ENCODE measurements around the gene PCP2.
"Not testable (repeated sequence)": the region's sequence is repeated elsewhere in the genome, so short reads cannot be mapped to it uniquely, and the experiment has no call there.

The PCP2 gene

DNA sequence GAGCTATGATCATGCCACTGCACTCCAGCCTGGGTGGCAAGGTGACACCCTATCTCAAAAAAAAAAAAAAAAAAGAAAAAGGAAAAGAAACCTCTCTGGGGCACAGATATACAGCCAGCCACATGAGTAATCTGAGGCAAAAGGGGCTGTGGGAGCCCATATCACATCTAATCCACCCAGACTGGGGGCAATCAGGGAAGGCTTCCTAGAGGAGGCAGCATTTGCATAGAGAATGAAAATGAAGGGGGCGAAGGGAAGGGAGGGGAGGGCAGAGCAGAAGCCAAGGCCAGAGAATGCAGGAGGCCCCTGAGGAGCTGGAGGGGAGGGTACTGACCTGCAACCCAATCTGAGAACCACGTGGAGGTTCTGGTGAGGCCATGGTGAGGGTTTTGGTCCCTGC lies 16.6 kb upstream of the PCP2 start:
- TF ChIP-seq, protein P1, sequence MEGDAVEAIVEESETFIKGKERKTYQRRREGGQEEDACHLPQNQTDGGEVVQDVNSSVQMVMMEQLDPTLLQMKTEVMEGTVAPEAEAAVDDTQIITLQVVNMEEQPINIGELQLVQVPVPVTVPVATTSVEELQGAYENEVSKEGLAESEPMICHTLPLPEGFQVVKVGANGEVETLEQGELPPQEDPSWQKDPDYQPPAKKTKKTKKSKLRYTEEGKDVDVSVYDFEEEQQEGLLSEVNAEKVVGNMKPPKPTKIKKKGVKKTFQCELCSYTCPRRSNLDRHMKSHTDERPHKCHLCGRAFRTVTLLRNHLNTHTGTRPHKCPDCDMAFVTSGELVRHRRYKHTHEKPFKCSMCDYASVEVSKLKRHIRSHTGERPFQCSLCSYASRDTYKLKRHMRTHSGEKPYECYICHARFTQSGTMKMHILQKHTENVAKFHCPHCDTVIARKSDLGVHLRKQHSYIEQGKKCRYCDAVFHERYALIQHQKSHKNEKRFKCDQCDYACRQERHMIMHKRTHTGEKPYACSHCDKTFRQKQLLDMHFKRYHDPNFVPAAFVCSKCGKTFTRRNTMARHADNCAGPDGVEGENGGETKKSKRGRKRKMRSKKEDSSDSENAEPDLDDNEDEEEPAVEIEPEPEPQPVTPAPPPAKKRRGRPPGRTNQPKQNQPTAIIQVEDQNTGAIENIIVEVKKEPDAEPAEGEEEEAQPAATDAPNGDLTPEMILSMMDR (IDR thresholded peaks at IDR 0.05; ENCODE audit: borderline replicate concordance, insufficient read depth, low read depth, low read length), result no peak

GRCh38 chr19:7648265-7649014 lies 14.9 kb upstream of the PCP2 start:
- H3K4me3 ChIP-seq (ENCODE audit: low read depth, low read length), result no peak overlapping the region
- TF ChIP-seq, protein P1 (IDR thresholded peaks at IDR 0.05; ENCODE audit: borderline replicate concordance, insufficient read depth, low read depth, low read length), result no peak

More for the DNA sequence above, 16.6 kb upstream of the PCP2 start:
- no peak overlapping the region for H3K4me3 ChIP-seq (ENCODE audit: low read depth, low read length)

DNA sequence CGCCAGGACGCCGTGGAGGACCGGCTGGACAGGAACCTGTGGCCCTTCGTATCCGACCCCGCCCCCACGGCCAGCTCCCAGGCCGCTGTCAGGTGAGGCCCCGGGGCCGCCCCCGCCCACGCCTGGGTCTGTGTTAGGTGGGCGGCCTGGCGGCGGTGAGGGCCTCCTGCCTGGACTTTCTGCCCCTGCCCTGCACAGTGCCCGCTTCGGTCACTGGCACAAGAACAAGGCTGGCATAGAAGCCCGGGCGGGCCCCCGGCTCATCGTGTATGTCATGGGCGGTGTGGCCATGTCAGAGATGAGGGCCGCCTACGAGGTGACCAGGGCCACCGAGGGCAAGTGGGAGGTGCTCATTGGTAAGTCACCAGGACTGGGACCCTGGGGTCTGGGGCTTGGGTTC lies 13.6 kb upstream of the PCP2 start:
- H3K4me3 ChIP-seq (ENCODE audit: low read depth, low read length), result no peak overlapping the region
- TF ChIP-seq, protein P1 (IDR thresholded peaks at IDR 0.05; ENCODE audit: borderline replicate concordance, insufficient read depth, low read depth, low read length), result no peak

- H3K4me3 ChIP-seq (ENCODE audit: low read depth, low read length), result no peak overlapping the region
Measured at GRCh38 chr19:7646426-7646700, 12.8 kb upstream of the PCP2 start.

DNA sequence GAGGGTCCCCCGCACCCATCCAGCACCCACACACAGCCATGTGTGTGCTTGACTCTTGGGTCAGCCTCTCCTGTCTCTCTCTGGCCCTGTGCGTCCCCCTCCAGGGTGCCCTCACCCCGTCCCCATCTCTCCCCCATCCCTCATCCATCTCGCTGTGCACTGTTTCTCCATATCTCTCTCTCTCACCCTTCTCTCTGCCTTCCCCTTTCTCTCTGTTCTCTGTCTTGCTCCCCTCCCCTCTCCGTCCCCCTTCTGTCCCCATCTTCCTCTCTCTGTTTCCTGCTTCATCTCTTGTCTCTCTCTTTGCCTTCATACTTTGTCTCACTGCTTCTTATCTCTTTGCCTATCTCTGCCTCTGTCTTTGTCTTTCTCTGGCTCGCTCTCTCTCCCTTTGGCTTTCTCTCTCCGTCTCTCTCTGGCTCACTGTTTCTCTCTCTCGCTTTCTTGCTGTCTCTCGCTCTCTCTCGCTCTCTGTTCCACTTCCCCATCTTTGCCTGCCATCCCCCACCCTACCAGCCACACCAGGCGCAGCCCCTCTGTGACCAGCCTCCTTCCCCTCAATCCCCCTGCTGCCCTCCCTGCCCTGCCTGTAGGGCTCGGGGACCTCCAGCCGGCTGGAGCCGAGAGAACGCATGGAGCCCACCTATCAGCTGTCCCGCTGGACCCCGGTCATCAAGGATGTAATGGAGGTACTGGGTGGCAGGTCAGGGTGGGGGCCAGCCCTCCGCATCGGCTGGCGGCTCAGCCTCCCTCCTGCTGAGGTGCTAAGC lies 12.3 kb upstream of the PCP2 start:
- TF ChIP-seq, protein P1 (IDR thresholded peaks at IDR 0.05; ENCODE audit: borderline replicate concordance, insufficient read depth, low read depth, low read length), result no peak

More at GRCh38 chr19:7646426-7646700, 12.8 kb upstream of the PCP2 start:
- TF ChIP-seq, protein P1 (IDR thresholded peaks at IDR 0.05; ENCODE audit: borderline replicate concordance, insufficient read depth, low read depth, low read length), result no peak

DNA sequence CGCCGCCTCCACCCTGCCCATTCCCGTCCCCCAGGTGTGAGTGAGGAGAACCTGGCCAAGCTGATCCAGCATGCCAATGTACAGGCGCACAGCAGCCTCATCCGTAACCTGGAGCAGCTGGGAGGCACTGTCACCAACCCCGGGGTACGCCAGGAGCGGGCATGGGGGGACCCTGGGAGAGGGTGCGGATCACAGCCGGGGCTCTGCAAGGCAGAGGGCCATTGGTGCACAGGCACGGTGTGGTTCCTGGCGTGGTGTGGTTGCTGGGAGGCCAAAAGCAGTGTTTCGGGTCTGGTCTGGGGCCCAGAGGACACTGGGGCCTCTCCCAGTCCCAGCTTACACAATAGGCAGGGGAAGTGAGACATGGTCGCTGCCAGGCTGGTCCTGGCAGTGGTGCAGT lies 11.6 kb upstream of the PCP2 start:
- H3K4me3 ChIP-seq (ENCODE audit: low read depth, low read length), result no peak overlapping the region
- TF ChIP-seq, protein P1 (IDR thresholded peaks at IDR 0.05; ENCODE audit: borderline replicate concordance, insufficient read depth, low read depth, low read length), result no peak

More for the DNA sequence above, 12.3 kb upstream of the PCP2 start:
- H3K4me3 ChIP-seq (ENCODE audit: low read depth, low read length), result no peak overlapping the region

DNA sequence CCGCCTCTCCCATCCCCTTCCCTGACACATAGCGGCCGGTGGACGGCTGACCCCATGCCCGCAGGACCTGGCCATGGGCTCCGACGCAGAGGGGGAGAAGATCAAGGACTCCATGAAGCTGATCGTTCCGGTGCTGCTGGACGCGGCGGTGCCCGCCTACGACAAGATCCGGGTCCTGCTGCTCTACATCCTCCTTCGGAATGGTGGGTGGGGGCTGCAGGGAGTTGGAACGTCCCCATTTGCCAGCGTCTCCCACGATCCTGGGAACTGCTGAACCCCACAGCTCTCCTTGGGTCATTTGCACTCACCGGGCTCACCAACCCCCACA lies 11.0 kb upstream of the PCP2 start:
- H3K4me3 ChIP-seq (ENCODE audit: low read depth, low read length), result no peak overlapping the region
- TF ChIP-seq, protein P1 (IDR thresholded peaks at IDR 0.05; ENCODE audit: borderline replicate concordance, insufficient read depth, low read depth, low read length), result no peak

DNA sequence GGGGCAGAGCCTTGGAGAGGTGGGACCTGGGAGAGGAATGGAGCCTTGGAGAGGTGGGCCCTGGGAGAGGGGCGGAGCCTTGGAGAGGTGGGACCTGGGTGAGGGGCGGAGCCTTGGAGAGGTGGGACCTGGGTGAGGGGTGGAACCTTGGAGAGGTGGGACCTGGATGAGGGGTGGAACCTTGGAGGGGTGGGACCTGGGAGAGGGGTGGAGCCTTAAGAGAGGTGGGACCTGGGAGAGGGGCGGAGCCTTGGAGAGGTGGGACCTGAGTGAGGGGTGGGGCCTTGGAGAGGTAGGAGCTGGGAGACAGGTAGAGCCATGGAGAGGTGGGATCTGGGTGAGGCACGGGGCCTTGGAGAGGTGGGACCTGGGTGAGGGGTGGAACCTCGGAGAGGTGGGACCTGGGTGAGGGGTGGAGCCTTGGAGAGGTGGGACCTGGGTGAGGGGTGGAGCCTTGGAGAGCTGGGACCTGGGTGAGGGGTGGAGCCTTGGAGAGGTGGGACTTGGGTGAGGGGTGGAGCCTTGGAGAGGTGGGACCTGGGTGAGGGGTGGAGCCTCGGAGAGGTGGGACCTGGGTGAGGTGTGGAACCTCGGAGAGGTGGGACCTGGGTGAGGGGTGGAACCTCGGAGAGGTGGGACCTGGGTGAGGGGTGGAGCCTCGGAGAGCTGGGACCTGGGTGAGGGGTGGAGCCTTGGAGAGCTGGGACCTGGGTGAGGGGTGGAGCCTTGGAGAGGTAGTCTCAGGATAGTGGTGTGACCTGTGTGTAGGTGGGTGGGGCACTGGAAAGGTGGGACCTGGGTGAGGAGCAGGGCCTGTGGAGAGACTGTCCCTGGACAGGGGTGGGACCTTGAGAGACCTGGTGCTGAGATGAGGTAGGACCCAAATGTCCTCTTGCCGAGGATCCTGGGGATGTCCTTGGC lies 10.4 kb upstream of the PCP2 start:
- not testable (repeated sequence) for H3K4me3 ChIP-seq (ENCODE audit: low read depth, low read length)
